HG02763 (cell line): ENCODE results near the gene OTOG.

Experiments
- ATAC-seq: cut with Tn5 transposase; IDR thresholded peaks from one replicate; pipeline ENCODE4 v1.9.1; 2021; ENCODE audit warnings: mild to moderate bottlenecking, moderate library complexity; ENCODE audit not compliant: unreplicated experiment

OTOG gene

GRCh38 chr11:17519061-17519885, 27.8 kb upstream of the OTOG start:
- ATAC-seq: no peak

GRCh38 chr11:17521106-17521900, 25.8 kb upstream of the OTOG start:
- no peak for ATAC-seq

DNA sequence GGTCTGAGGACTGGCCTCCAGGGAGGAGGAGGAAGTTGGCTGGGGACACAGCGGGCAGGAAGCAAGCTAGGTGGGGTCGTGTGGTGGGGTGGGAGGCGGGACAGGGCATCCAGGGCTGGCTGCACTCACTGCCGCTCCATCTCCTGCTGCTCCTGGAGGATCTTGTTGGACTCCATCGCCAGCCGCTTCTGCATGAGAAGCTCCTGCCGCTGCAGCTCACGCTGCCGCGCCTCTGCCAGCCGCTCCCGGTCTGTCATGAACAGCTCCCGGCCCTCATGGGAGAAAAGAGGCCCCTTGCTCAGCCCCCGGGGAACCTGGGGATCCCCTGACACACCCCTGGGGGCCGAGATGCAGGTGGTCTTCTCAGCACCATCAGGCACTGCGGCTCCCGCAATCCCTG, 24.4 kb upstream of the OTOG start:
- no peak for ATAC-seq

DNA sequence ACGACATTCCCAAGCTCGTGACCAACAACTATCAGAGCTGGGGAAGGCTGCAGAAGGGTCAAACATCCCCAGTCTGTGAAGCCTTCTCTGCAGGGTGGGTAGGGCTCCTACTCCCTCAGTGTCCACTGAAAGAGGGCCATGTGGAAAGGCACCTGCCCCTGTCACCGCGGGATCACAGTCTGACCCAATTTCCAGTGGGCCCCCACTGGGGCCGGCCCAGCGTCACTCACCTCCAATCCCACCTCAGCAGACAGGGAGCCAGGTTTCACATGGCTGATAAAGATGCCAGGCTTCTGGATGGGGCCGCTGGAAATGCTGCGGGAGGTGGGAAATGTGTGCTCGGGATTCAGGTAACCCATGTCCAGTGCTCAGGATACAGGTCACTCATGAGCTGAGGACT, 22.8 kb upstream of the OTOG start:
- ATAC-seq: no peak

GRCh38 chr11:17525570-17525969, 21.5 kb upstream of the OTOG start:
- ATAC-seq: no peak

DNA sequence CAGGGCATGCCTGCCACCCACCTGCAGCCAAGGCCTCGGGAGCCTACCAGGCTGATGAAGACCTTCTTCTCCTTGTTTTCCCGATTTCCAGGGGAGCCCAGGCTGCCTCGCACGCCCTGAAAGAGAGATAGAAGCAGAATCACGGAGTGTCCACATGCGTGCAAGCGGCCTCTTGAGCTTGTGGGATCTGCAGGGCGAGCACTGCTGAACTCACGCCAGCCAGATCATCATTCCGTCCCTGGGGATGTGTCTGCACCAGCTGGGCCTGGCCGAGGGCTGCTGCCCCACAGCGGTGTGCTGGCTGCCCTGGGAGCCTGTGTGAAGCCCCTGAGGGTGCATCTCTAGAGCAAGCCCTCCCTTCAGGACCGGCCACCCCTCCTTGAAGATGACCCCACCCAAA, 20.7 kb upstream of the OTOG start:
- ATAC-seq: no peak

DNA sequence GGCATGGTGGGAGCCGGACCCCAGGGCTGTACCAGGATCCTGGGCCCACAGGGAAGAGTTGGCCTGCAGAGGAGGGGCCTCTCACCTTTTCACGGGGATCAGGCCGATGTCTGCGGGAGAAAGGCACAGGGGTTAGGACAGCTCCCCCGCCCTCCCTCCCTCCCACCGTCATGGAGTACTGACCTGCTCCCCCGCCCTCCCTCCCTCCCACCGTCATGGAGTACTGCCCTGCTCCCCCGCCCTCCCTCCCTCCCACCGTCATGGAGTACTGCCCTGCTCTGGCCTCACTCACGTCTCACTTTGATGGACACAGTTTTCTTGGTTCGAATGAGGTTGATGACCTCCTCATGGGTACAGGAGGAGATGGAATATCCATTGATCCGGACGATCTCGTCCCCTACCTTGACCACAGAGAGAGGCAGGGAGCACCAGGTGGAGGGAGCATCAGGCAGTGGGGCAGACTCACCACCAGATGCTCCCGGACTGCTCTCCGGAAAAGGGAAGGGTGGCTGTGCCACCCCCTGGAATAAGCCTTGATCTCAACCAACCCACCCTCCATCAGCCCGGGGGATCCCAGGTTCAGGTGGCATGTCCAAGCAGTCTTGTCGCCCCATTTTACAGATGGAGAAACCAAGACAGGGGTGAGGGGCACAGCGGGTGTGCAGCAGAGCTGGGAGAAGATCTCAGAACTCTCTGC, 20.0 kb upstream of the OTOG start:
- no peak for ATAC-seq

DNA sequence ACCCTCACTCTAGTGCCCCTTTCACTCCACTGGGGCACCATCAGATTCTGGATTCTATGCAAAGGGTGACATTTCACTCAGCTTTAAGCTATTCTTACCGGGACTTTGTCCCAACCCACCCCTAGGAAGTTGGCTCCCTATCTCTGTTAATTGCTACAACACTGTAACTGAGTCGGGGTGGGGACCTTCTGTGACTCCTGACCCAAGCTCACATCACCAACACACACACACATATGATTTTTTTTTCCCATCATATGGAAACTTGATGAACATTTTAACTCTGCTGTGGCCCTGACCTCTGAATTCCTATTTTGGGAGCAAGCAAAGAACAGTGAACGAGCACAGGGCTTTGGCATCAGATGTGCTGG, 19.4 kb upstream of the OTOG start:
- no peak for ATAC-seq

GRCh38 chr11:17528181-17528691, 18.8 kb upstream of the OTOG start:
- no peak for ATAC-seq

DNA sequence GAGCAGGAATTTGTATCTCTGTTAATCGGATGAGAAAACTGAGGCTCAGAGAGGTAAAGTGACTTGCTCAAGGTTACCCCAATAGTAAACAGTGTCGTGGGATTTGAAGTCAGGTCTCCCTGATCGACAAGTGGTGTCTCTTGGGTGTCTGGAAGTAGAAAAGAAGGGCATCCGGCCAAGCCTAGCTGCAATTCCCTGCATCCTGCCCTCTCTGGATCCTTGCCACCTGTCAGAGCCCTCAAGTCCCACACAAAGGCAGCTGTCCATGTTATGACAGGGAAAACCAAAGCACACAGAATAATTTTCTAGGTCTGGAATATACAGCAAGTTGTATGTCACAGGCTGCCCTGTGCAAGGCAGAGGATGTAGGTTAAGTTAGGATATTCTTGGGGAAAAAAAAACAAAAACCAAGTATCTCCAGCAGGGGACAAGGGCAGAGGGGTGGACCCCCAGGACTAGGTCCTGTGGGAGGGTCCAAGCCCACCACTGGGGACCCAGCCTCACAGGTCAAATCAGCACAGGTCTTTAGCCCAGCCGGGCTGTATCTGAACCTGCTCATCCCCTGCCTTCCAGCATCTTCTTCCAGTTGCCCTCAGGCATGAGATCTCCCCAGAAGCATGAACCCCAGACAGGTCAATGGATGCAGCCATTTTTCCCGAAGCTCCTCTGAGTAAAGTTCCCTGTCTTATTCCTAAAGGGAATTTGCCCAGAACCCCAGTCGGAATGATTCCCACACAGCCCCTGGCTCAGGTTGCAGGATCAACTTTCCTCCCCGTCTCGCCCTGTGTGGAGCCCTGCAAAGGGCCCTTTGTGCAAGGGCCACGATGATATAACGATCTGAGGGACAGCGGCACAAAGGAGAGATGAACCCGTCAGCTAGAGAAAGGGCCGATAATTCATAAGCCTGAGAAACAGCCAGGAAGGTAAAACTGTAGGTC, 17.9 kb upstream of the OTOG start:
- no peak for ATAC-seq

GRCh38 chr11:17529844-17530185, 17.2 kb upstream of the OTOG start:
- no peak for ATAC-seq

DNA sequence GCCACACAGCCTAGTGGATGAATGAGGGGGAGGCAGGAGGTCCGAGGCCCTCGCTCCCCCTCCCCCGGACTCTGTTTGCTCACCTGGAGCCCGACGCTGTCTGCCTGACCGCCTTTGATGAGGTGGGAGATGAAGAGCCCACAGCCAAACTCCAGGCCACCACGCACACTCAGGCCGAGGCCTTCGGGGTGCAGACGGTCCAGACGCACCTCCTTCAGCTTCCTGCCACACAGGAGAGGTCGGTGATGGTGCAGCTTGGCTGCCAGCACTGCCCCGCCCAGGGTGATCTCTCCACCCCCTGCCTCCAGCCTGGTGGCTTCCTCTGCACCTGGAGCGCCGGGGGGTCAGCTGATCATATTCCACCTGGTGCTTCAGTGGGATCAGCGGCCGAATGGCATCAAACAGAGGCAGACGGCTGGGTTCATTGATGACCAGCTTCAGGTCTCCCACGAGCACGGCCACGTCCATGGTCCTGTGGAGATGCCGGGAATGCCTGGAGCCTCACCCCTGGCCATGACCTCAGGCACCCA, 15.9 kb upstream of the OTOG start:
- ATAC-seq: no peak

GRCh38 chr11:17531636-17532113, 15.4 kb upstream of the OTOG start:
- no peak for ATAC-seq

DNA sequence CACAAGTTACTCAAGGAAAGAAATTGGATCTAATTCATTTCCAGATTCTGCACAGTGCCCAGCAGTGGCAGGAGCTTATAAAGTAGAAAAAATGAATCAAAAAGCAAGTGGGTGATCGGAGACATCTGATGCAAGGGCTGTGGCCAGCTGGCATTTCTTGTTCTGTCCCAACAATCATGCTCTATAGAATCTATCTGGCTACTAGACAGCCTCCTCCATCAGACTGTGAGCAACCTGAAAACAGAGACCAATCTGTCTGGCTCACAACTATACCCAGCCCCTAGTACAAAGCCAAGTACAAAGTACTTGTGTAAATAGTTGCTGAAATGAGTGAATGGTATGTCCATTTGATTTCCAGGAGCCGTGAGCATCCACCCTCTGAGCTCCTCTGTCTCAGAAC, 14.3 kb upstream of the OTOG start:
- no peak for ATAC-seq

GRCh38 chr11:17533341-17533740, 13.7 kb upstream of the OTOG start:
- no peak for ATAC-seq

- ATAC-seq: no peak
Measured at GRCh38 chr11:17533778-17534415, 13.2 kb upstream of the OTOG start.

DNA sequence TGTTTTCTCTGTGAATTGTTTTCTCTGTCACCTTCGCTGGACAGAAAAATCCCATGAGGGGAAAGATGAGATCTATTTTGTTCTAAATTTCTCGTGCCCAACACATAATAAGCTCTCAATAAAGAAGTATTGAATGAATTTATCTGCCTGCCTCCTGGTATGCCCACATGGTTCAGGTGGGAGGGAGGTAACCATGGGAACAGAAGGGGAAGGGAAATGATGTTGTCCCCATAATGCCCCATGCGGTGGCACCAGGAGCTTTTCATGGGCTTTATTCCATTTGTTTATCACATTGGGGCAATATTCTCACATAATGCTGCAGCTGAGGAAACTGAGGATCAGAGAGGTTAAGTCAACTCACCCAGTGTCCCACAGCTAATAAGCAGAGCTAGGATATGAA, 11.6 kb upstream of the OTOG start:
- no peak for ATAC-seq

- no peak for ATAC-seq
Measured at GRCh38 chr11:17537261-17537660, 9.8 kb upstream of the OTOG start.

DNA sequence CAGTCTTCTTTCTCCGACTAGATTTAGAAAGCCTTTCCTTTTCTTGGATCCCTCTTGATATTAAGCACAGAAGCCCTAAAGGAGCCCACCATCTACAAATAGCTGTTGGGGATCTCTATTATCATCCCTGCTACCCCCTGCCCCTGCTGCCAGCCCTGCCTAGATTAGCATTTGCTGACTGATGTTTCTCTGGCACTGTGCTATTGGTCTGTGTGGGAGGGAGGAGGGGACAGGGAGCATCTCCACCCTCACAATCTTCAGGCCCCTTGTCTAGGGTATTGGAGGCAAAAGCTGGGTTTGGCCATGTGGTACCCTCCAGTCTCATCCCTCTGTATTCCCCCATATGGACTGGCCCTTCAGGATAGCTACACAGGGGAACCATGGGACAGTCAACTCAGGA, 9.0 kb upstream of the OTOG start:
- no peak for ATAC-seq

DNA sequence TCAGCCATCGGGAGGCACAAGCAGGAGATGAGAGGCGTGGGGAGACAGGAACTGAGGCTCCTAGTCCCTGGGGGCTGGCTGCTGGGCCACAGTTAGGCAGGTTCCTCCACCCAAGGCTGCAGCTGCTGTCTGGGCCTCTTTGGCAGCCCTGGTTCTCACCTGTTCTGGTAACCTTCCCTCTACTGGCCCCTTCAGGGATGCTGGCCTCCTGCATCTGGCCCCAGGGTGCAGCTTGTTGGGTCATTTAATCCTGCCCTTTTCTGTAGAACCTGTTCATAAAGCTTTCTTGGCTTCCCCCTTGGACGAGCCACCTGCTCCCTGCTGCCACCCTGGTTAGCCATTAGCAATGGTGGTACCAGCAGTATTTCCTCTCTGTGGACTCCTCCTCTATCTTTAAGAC, 8.3 kb upstream of the OTOG start:
- ATAC-seq: no peak
